ENCODE data around the gene TXNL4B.
"Not testable (repeated sequence)": the region's sequence is repeated elsewhere in the genome, so short reads cannot be mapped to it uniquely, and the experiment has no call there.

GRCh38 chr16:72076991-72077706 lies 16.3 kb downstream of the TXNL4B start:
- TF ChIP-seq ZFX (IDR thresholded peaks at IDR 0.05; ENCODE audit: borderline replicate concordance): not testable (repeated sequence)
- TF ChIP-seq, protein P1, sequence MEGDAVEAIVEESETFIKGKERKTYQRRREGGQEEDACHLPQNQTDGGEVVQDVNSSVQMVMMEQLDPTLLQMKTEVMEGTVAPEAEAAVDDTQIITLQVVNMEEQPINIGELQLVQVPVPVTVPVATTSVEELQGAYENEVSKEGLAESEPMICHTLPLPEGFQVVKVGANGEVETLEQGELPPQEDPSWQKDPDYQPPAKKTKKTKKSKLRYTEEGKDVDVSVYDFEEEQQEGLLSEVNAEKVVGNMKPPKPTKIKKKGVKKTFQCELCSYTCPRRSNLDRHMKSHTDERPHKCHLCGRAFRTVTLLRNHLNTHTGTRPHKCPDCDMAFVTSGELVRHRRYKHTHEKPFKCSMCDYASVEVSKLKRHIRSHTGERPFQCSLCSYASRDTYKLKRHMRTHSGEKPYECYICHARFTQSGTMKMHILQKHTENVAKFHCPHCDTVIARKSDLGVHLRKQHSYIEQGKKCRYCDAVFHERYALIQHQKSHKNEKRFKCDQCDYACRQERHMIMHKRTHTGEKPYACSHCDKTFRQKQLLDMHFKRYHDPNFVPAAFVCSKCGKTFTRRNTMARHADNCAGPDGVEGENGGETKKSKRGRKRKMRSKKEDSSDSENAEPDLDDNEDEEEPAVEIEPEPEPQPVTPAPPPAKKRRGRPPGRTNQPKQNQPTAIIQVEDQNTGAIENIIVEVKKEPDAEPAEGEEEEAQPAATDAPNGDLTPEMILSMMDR (IDR thresholded peaks at IDR 0.05): not testable (repeated sequence)

Measured in 22Rv1 (cell line).